Activated CD4-positive, CD25-positive, alpha-beta regulatory T cell (primary cell): ENCODE measurements around the gene FBXO28.

Experiments
- DNase-seq, 4 experiments: peaks; one replicate each; lab custom pipeline; 2025; lab: John Stamatoyannopoulos, UW

Gene FBXO28

GRCh38 chr1:224095867-224096266, 18.0 kb upstream of the FBXO28 start:
- DNase-seq: no peak

- DNase-seq: no peak
Measured at GRCh38 chr1:224096773-224097172, 17.1 kb upstream of the FBXO28 start.

- DNase-seq: no peak
Measured at GRCh38 chr1:224098007-224098406, 15.9 kb upstream of the FBXO28 start.

- no peak for DNase-seq
Measured at GRCh38 chr1:224106568-224107281, 7.2 kb upstream of the FBXO28 start.

- no peak for DNase-seq
Measured at GRCh38 chr1:224107282-224107625, 6.7 kb upstream of the FBXO28 start.

- DNase-seq: no peak
Measured at GRCh38 chr1:224108991-224109390, 4.9 kb upstream of the FBXO28 start.

- no peak for DNase-seq
Measured at GRCh38 chr1:224109981-224110380, 3.9 kb upstream of the FBXO28 start.

- DNase-seq: no peak
Measured at GRCh38 chr1:224113005-224113404, 906 bp upstream of the FBXO28 start.

- no peak for DNase-seq
Measured at GRCh38 chr1:224113545-224113917, 380 bp upstream of the FBXO28 start.

GRCh38 chr1:224114787-224115175, 870 bp downstream of the FBXO28 start:
- no peak for DNase-seq

- DNase-seq: no peak
Measured at GRCh38 chr1:224116131-224116530, 2.2 kb downstream of the FBXO28 start.

- DNase-seq: no peak
Measured at GRCh38 chr1:224118688-224119087, 4.8 kb downstream of the FBXO28 start.

GRCh38 chr1:224123136-224123535, 9.2 kb downstream of the FBXO28 start:
- no peak for DNase-seq

GRCh38 chr1:224124220-224124619, 10.3 kb downstream of the FBXO28 start:
- DNase-seq: no peak

GRCh38 chr1:224127925-224128819, 14.3 kb downstream of the FBXO28 start:
- no peak for DNase-seq

GRCh38 chr1:224131253-224131652, 17.3 kb downstream of the FBXO28 start:
- DNase-seq: no peak

GRCh38 chr1:224132901-224133300, 19.0 kb downstream of the FBXO28 start:
- no peak for DNase-seq

GRCh38 chr1:224133741-224134299, 19.9 kb downstream of the FBXO28 start:
- no peak for DNase-seq

GRCh38 chr1:224137518-224137917, 23.6 kb downstream of the FBXO28 start:
- no peak for DNase-seq

- DNase-seq: no peak
Measured at GRCh38 chr1:224138198-224138597, 24.3 kb downstream of the FBXO28 start.

GRCh38 chr1:224141693-224142092, 27.8 kb downstream of the FBXO28 start:
- DNase-seq: no peak

GRCh38 chr1:224149709-224150108, 35.8 kb downstream of the FBXO28 start:
- no peak for DNase-seq

GRCh38 chr1:224151117-224151516, 37.2 kb downstream of the FBXO28 start:
- DNase-seq: no peak
